Activated B cell treated with CpG ODN at 0.5 μM for 24 hours (primary cell): ENCODE measurements around the gene MAPK10. TPM values are rescaled to one million over a fixed set of nuclear protein-coding genes. Genes with fewer than 3 reads are reported as not detected.

ENCODE experiments used
- ATAC-seq: fragments of 200-7000 bp; cut with Tn5 transposase; one replicate; pipeline ENCODE4 v1.10.0; 2021; ENCODE audit warnings: low read depth, mild to moderate bottlenecking, moderate library complexity
- CTCF ChIA-PET: fragments of 350-600 bp; sonication (Branson Sonifier 250); formaldehyde crosslinking; loops from one replicate; lab custom pipeline; 2021; ENCODE audit warnings: antibody characterized with exemption; lab: Charles Lee
- POLR2A ChIA-PET: fragments of 350-600 bp; sonication (Branson Sonifier 250); formaldehyde crosslinking; loops from one replicate; lab custom pipeline; 2021; ENCODE audit warnings: antibody characterized with exemption; lab: Charles Lee
- DNase-seq: peaks from one replicate; pipeline ENCODE4 v3.0.0; 2022
- H3K27ac Mint-ChIP-seq: one replicate; pipeline ENCODE4 v1.8.0; 2020; ENCODE audit warnings: mixed read lengths
- H3K27me3 Mint-ChIP-seq: one replicate; pipeline ENCODE4 v1.8.0; 2021; ENCODE audit warnings: mixed read lengths
- H3K36me3 Mint-ChIP-seq: one replicate; pipeline ENCODE4 v1.8.0; 2021; ENCODE audit warnings: low read depth, mixed read lengths
- H3K4me1 Mint-ChIP-seq: one replicate; pipeline ENCODE4 v1.8.0; 2021; ENCODE audit warnings: mixed read lengths
- H3K4me3 Mint-ChIP-seq: one replicate; pipeline ENCODE4 v1.8.0; 2020; ENCODE audit warnings: mild to moderate bottlenecking, mixed read lengths
- H3K9me3 Mint-ChIP-seq: one replicate; pipeline ENCODE4 v1.8.0; 2020; ENCODE audit warnings: mixed read lengths
- intact Hi-C: fragments of 100-400 bp; cut with micrococcal nuclease; formaldehyde crosslinking; loops from one replicate; pipeline ENCODE4 v1.15.1; 2024
- total RNA-seq: library from RNA; stranded (reverse); gene quantifications from 2 replicates; pipeline ENCODE4 v1.2.3, GENCODE V29; 2022
- TF ChIP-seq, protein P1 (sequence below): fragments of 200-600 bp; IDR thresholded peaks from one replicate; pipeline ENCODE4 v1.8.0; 2022; ENCODE audit warnings: antibody characterized with exemption, mild to moderate bottlenecking

MAPK10 gene
- total RNA-seq, 1 donor from 2014 or later, result 0.75 TPM

DNA sequence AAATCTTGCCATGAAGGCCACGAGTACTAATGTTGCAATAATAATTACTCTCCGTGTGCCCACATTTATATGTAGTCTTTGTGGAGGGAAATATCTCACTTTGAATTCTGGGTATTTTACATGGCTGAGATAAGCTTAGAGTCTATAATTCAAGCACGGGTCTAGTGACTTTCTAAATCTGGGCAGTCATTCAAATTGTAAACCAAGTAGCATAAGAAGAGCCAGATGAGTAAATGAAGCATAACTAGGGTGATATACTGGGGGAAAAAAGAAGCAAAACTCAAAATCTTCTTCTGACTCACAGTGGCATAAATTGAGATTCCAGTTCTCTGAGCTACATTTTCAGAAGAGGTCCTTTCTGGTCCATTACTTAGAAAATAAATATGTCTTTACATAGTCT lies 53.0 kb downstream of the MAPK10 start:
- DNase-seq, result no peak
- no peaks in the 10 kb centered on the region for H3K36me3 Mint-ChIP-seq
- intact Hi-C loops, result no loop called here
- no peaks in the 10 kb centered on the region for H3K9me3 Mint-ChIP-seq
- POLR2A ChIA-PET, result no interaction called here
- no peaks in the 10 kb centered on the region for H3K27me3 Mint-ChIP-seq
- TF ChIP-seq, protein P1, sequence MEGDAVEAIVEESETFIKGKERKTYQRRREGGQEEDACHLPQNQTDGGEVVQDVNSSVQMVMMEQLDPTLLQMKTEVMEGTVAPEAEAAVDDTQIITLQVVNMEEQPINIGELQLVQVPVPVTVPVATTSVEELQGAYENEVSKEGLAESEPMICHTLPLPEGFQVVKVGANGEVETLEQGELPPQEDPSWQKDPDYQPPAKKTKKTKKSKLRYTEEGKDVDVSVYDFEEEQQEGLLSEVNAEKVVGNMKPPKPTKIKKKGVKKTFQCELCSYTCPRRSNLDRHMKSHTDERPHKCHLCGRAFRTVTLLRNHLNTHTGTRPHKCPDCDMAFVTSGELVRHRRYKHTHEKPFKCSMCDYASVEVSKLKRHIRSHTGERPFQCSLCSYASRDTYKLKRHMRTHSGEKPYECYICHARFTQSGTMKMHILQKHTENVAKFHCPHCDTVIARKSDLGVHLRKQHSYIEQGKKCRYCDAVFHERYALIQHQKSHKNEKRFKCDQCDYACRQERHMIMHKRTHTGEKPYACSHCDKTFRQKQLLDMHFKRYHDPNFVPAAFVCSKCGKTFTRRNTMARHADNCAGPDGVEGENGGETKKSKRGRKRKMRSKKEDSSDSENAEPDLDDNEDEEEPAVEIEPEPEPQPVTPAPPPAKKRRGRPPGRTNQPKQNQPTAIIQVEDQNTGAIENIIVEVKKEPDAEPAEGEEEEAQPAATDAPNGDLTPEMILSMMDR, result no peak
- no peak for ATAC-seq
- H3K4me1 Mint-ChIP-seq, result peaks cover 2% of the 10 kb centered on the region
- CTCF ChIA-PET, result no interaction called here
- H3K27ac Mint-ChIP-seq, result no peak overlapping the region
- H3K4me3 Mint-ChIP-seq, result no peak overlapping the region

DNA sequence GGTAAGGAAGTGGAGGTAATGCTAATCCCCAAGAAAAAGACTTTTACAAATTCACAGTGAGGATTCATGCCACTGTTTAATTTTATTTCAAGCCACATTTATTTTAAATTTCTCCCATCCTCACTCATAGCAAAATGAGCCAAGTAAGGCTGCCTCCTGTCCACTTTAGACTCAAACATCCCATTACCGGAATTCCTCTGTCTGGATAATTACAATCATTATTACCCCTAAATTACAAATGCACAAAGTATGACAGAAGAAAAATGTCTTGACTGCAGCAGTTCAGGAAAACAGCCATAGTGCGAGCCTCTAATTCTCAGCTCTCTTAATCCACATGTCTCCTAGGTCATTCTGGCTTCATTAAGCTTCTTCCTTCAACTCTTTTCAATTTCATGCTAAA lies 57.0 kb downstream of the MAPK10 start:
- Mint-ChIP-seq H3K9me3 (no peaks in the 10 kb centered on the region), H3K36me3 (no peaks in the 10 kb centered on the region), H3K27me3 (no peaks in the 10 kb centered on the region), H3K4me1 (peaks cover 2% of the 10 kb centered on the region), H3K27ac (no peak overlapping the region), H3K4me3 (no peak overlapping the region)
- ATAC-seq, result no peak
- ChIA-PET POLR2A (no interaction called here), CTCF (no interaction called here)
- TF ChIP-seq, protein P1, result no peak
- intact Hi-C loops, result no loop called here
- DNase-seq, result no peak

DNA sequence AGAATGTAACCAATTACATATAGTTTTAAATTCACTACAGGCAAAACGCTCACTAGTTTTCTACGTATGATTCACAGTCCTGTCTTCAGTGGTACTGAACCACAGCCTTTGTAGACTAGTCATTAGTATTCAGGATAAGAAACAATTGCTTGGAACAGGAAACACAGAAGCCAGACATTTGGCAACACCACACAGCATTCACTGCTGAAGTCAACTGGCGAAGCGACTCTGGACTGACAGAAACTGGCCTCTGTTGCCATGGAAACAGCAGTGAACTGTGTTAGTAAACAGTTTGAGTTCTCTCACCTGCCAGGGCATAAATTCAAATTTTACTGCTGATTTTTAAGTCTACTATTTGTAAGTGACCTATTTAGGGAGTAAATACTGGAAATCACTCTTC lies 57.6 kb downstream of the MAPK10 start:
- no peak for DNase-seq
- H3K9me3 Mint-ChIP-seq, result no peaks in the 10 kb centered on the region
- CTCF ChIA-PET, result no interaction called here
- H3K4me3 Mint-ChIP-seq, result no peak overlapping the region
- H3K27me3 Mint-ChIP-seq, result no peaks in the 10 kb centered on the region
- TF ChIP-seq, protein P1, result no peak
- H3K4me1 Mint-ChIP-seq, result peaks cover 2% of the 10 kb centered on the region
- no peak for ATAC-seq
- no peaks in the 10 kb centered on the region for H3K36me3 Mint-ChIP-seq
- H3K27ac Mint-ChIP-seq, result no peak overlapping the region
- intact Hi-C loops, result no loop called here
- POLR2A ChIA-PET, result no interaction called here

DNA sequence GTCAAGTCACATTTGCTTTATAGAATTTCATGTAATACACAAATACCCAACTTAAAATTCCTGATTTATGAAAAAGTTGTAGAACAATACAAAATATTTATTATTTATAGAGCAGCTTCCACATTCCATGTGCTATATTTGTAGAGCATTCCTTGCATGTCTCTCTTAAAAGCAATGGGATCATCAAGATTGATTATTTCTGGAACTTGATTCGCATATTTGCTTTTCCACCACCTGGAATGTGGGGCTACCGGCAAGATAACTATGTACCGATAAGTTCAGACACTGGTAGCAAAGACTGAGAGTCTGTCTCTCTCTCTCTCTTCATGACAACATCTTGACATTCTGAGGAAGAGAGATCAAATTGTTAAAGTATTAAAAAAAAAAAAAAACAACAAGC lies 59.3 kb downstream of the MAPK10 start:
- TF ChIP-seq, protein P1, result no peak
- no peak overlapping the region for H3K4me3 Mint-ChIP-seq
- no peaks in the 10 kb centered on the region for H3K27me3 Mint-ChIP-seq
- no peaks in the 10 kb centered on the region for H3K9me3 Mint-ChIP-seq
- CTCF ChIA-PET, result no interaction called here
- no peaks in the 10 kb centered on the region for H3K4me1 Mint-ChIP-seq
- POLR2A ChIA-PET, result no interaction called here
- ATAC-seq (no peak), DNase-seq (no peak)
- no peaks in the 10 kb centered on the region for H3K36me3 Mint-ChIP-seq
- intact Hi-C loops, result no loop called here
- no peak overlapping the region for H3K27ac Mint-ChIP-seq

DNA sequence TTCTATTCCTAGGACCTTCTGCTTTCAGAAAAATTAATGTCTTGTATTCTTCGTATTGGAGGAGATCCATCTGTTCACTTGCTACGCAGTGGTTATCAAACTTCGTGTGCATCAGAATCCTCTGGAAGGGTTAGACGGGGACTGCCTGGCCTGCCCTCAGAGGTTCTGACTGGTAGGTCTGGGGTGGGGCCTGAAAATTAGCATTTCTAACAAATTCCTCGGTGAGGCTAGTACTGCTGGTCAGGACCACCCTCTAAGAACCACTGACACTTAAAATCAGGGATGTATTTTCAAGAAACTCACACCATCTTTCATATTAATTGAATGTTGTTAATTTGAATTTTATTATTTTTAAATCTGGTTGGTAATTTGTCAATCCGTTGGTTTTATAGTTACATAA lies 63.0 kb downstream of the MAPK10 start:
- Mint-ChIP-seq H3K4me3 (no peak overlapping the region), H3K9me3 (no peaks in the 10 kb centered on the region), H3K27ac (no peak overlapping the region), H3K27me3 (no peaks in the 10 kb centered on the region), H3K4me1 (no peaks in the 10 kb centered on the region), H3K36me3 (no peaks in the 10 kb centered on the region)
- TF ChIP-seq, protein P1, result no peak
- DNase-seq, result no peak
- CTCF ChIA-PET, result no interaction called here
- intact Hi-C loops, result no loop called here
- POLR2A ChIA-PET, result no interaction called here
- no peak for ATAC-seq
